HG03159 (cell line): ENCODE data around the gene CHRM4.
A peak's percentile ranks its signal among the peaks of the same experiment; 100 is the strongest.

Experiments
- ATAC-seq: cut with Tn5 transposase; IDR thresholded peaks from one replicate; pipeline ENCODE4 v1.9.1; 2021; ENCODE audit warnings: mild to moderate bottlenecking, moderate library complexity; ENCODE audit not compliant: unreplicated experiment

The CHRM4 gene

GRCh38 chr11:46350695-46351094 is 40.9 kb downstream of the CHRM4 start:
- no peak for ATAC-seq

- no peak for ATAC-seq
Measured at GRCh38 chr11:46348566-46349401, 42.8 kb downstream of the CHRM4 start.

- peak; percentile 2 for ATAC-seq
Measured at GRCh38 chr11:46347637-46348311, 43.8 kb downstream of the CHRM4 start.

GRCh38 chr11:46346886-46347636 is 44.5 kb downstream of the CHRM4 start, which contains the start of gene DGKZ:
TSS of gene DGKZ (plus strand) at chr11:46347463. CDS start at chr11:46347660, 197 bp downstream.
- ATAC-seq = peak; percentile 62

GRCh38 chr11:46345881-46346484 is 45.6 kb downstream of the CHRM4 start:
- ATAC-seq = no peak

- no peak for ATAC-seq
Measured at GRCh38 chr11:46345131-46345597, 46.4 kb downstream of the CHRM4 start.

GRCh38 chr11:46343520-46343919 is 48.1 kb downstream of the CHRM4 start:
- ATAC-seq = no peak

GRCh38 chr11:46342239-46342638 is 49.3 kb downstream of the CHRM4 start:
- no peak for ATAC-seq

GRCh38 chr11:46341454-46341853 is 50.1 kb downstream of the CHRM4 start:
- no peak for ATAC-seq

- no peak for ATAC-seq
Measured at GRCh38 chr11:46339816-46340215, 51.8 kb downstream of the CHRM4 start.

GRCh38 chr11:46338988-46339666 is 52.4 kb downstream of the CHRM4 start:
- no peak for ATAC-seq

GRCh38 chr11:46338636-46338987 is 53.0 kb downstream of the CHRM4 start:
- no peak for ATAC-seq

GRCh38 chr11:46337626-46338345 is 53.8 kb downstream of the CHRM4 start:
- ATAC-seq = no peak

- no peak for ATAC-seq
Measured at GRCh38 chr11:46336563-46337180, 54.9 kb downstream of the CHRM4 start.

GRCh38 chr11:46335890-46336562 is 55.5 kb downstream of the CHRM4 start:
- no peak for ATAC-seq

GRCh38 chr11:46335271-46335670 is 56.3 kb downstream of the CHRM4 start:
- no peak for ATAC-seq

GRCh38 chr11:46334211-46334610 is 57.4 kb downstream of the CHRM4 start:
- no peak for ATAC-seq
